GM21528 (cell line): Measurements from ENCODE around the gene CEP44.
"Not testable (repeated sequence)": the region's sequence is repeated elsewhere in the genome, so short reads cannot be mapped to it uniquely, and the experiment has no call there.

ENCODE experiments used
- ATAC-seq: cut with Tn5 transposase; IDR thresholded peaks from one replicate; pipeline ENCODE4 v1.9.1; 2021; ENCODE audit warnings: mild to moderate bottlenecking, moderate library complexity; ENCODE audit not compliant: unreplicated experiment, low FRiP score

CEP44 gene

GRCh38 chr4:174283507-174284471 is at the start of gene CEP44, which contains the start of gene FBXO8:
TSS of gene CEP44 (plus strand) at chr4:174283911. CDS start at chr4:174299122, 15,211 bp downstream.
TSS of gene FBXO8 (minus strand) at chr4:174283667. CDS start at chr4:174263092, 20,575 bp downstream.
- peak; percentile 78 for ATAC-seq

- no peak for ATAC-seq
These were observed 47.4 kb upstream of the CEP44 start for GRCh38 chr4:174236359-174236758.

- ATAC-seq, result peak; percentile 50
These were observed 42.5 kb upstream of the CEP44 start for GRCh38 chr4:174241162-174241561.

- no peak for ATAC-seq
These were observed 39.3 kb upstream of the CEP44 start for GRCh38 chr4:174244441-174244840.

GRCh38 chr4:174245714-174246113 is 38.0 kb upstream of the CEP44 start:
- no peak for ATAC-seq

- no peak for ATAC-seq
These were observed 35.3 kb upstream of the CEP44 start for GRCh38 chr4:174248407-174248806.

- no peak for ATAC-seq
These were observed 31.3 kb upstream of the CEP44 start for GRCh38 chr4:174252412-174252811.

- ATAC-seq, result no peak
These were observed 29.1 kb upstream of the CEP44 start for GRCh38 chr4:174254613-174255012.

- no peak for ATAC-seq
These were observed 28.3 kb upstream of the CEP44 start for GRCh38 chr4:174255374-174255773.

- no peak for ATAC-seq
These were observed 27.9 kb upstream of the CEP44 start for GRCh38 chr4:174255786-174256185.

- no peak for ATAC-seq
These were observed 27.4 kb upstream of the CEP44 start for GRCh38 chr4:174256277-174256713.

- ATAC-seq, result no peak
These were observed 24.1 kb upstream of the CEP44 start for GRCh38 chr4:174259580-174259979.

GRCh38 chr4:174260099-174260498 is 23.6 kb upstream of the CEP44 start:
- ATAC-seq, result peak; percentile 69

GRCh38 chr4:174261432-174261831 is 22.3 kb upstream of the CEP44 start:
- ATAC-seq, result not testable (repeated sequence)

GRCh38 chr4:174262624-174263444 is 20.9 kb upstream of the CEP44 start:
- no peak for ATAC-seq

GRCh38 chr4:174263445-174263736 is 20.3 kb upstream of the CEP44 start:
- ATAC-seq, result no peak

GRCh38 chr4:174265916-174266315 is 17.8 kb upstream of the CEP44 start:
- no peak for ATAC-seq

GRCh38 chr4:174266416-174266815 is 17.3 kb upstream of the CEP44 start:
- ATAC-seq, result no peak

- ATAC-seq, result no peak
These were observed 9.8 kb upstream of the CEP44 start for GRCh38 chr4:174273930-174274329.

- ATAC-seq, result no peak
These were observed 9.3 kb upstream of the CEP44 start for GRCh38 chr4:174274436-174274835.

- ATAC-seq, result no peak
These were observed 8.6 kb upstream of the CEP44 start for GRCh38 chr4:174275101-174275500.
